HL-60 (cell line): ENCODE results near the gene MYMK.

ENCODE experiments used
- POLR2AphosphoS5 ChIP-seq: IDR thresholded peaks from 2 replicates; pipeline ENCODE4 v1.6.1; 2012; ENCODE audit warnings: low read depth
- TF ChIP-seq, protein P1 (sequence below): IDR thresholded peaks from one replicate; pipeline ENCODE4 v1.5.1; 2011; ENCODE audit warnings: low read length, control low read depth, inconsistent platforms; ENCODE audit not compliant: insufficient read depth

- TF ChIP-seq, protein P1, sequence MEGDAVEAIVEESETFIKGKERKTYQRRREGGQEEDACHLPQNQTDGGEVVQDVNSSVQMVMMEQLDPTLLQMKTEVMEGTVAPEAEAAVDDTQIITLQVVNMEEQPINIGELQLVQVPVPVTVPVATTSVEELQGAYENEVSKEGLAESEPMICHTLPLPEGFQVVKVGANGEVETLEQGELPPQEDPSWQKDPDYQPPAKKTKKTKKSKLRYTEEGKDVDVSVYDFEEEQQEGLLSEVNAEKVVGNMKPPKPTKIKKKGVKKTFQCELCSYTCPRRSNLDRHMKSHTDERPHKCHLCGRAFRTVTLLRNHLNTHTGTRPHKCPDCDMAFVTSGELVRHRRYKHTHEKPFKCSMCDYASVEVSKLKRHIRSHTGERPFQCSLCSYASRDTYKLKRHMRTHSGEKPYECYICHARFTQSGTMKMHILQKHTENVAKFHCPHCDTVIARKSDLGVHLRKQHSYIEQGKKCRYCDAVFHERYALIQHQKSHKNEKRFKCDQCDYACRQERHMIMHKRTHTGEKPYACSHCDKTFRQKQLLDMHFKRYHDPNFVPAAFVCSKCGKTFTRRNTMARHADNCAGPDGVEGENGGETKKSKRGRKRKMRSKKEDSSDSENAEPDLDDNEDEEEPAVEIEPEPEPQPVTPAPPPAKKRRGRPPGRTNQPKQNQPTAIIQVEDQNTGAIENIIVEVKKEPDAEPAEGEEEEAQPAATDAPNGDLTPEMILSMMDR = no peak
- no peak for TF ChIP-seq POLR2AphosphoS5
Observed at GRCh38 chr9:133533857-133534256, 9.1 kb upstream of the MYMK start.
